Common myeloid progenitor, CD34-positive (primary cell): ENCODE results near the gene NELL2.

ENCODE experiments used
- CTCF ChIA-PET: fragments of 350-600 bp; sonication (Branson Sonifier 250); formaldehyde crosslinking; loops from one replicate; lab custom pipeline; 2021; ENCODE audit warnings: antibody characterized with exemption; lab: Charles Lee
- POLR2A ChIA-PET: fragments of 350-600 bp; sonication (Branson Sonifier 250); formaldehyde crosslinking; loops from one replicate; lab custom pipeline; 2021; ENCODE audit warnings: antibody characterized with exemption; lab: Charles Lee
- DNase-seq, 3 donors: peaks; one replicate each; pipeline versions ENCODE4 v3.0.0 to v3.0.0-alpha.2; 2013
- H3K27ac ChIP-seq, 2 experiments: 1 replicate in 1 of 2; 2 replicates in 1 of 2; pipeline ENCODE4 v1.7.0; 2013; ENCODE audit warnings: inconsistent platforms in 2 of 2, low read length in 2 of 2, mild to moderate bottlenecking in 2 of 2, low read depth in 1 of 2, moderate library complexity in 1 of 2; ENCODE audit not compliant: severe bottlenecking in 2 of 2, insufficient read depth in 1 of 2, poor library complexity in 1 of 2
- H3K27me3 ChIP-seq, 5 experiments: replicated peaks in 2 of 5; 1 replicate in 3 of 5; 2 replicates in 2 of 5; pipeline versions ENCODE4 v1.6.1 to v1.7.0; 2013; ENCODE audit warnings: low read length in 4 of 5, mild to moderate bottlenecking in 2 of 5, moderate library complexity in 2 of 5, inconsistent platforms in 1 of 5; ENCODE audit not compliant: insufficient read depth in 5 of 5, control insufficient read depth in 4 of 5
- H3K36me3 ChIP-seq, 4 experiments: 1 replicate in 2 of 4; 2 replicates in 2 of 4; pipeline versions ENCODE4 v1.6.1 to v1.7.0; 2013; ENCODE audit warnings: low read length in 3 of 4, control low read depth in 1 of 4, mild to moderate bottlenecking in 1 of 4; ENCODE audit not compliant: control insufficient read depth in 4 of 4, insufficient read depth in 4 of 4
- H3K4me1 ChIP-seq, 4 experiments: 1 replicate in 3 of 4; 2 replicates in 1 of 4; pipeline versions ENCODE4 v1.6.1 to v1.7.1; 2013; ENCODE audit warnings: low read length in 3 of 4, mild to moderate bottlenecking in 3 of 4, control low read depth in 1 of 4, inconsistent platforms in 1 of 4, moderate library complexity in 1 of 4; ENCODE audit not compliant: control insufficient read depth in 4 of 4, insufficient read depth in 4 of 4; ENCODE audit errors: control extremely low read depth in 1 of 4
- H3K4me3 ChIP-seq, 7 experiments: 1 replicate in 4 of 7; 2 replicates in 3 of 7; pipeline versions ENCODE4 v1.5.1 to v1.7.0; 2013; ENCODE audit warnings: mild to moderate bottlenecking in 7 of 7, low read length in 6 of 7, moderate library complexity in 6 of 7, inconsistent platforms in 2 of 7, low read depth in 2 of 7, control low read depth in 1 of 7; ENCODE audit not compliant: insufficient read depth in 4 of 7, control insufficient read depth in 1 of 7; ENCODE audit errors: extremely low read depth in 1 of 7
- H3K9me3 ChIP-seq, 5 experiments: 1 replicate in 4 of 5; 2 replicates in 1 of 5; pipeline versions ENCODE4 v1.6.1 to v1.7.1; 2013; ENCODE audit warnings: low read length in 4 of 5, mild to moderate bottlenecking in 2 of 5, inconsistent platforms in 1 of 5, low read depth in 1 of 5, moderate library complexity in 1 of 5; ENCODE audit not compliant: control insufficient read depth in 4 of 5, insufficient read depth in 2 of 5; ENCODE audit errors: control extremely low read depth in 1 of 5
- WGBS: methylation state at CpG from one replicate; pipeline ENCODE4 v1.1.5; 2013; ENCODE audit not compliant: insufficient coverage; 5-methylcytosine and 5-hydroxymethylcytosine counted together

NELL2 gene

DNA sequence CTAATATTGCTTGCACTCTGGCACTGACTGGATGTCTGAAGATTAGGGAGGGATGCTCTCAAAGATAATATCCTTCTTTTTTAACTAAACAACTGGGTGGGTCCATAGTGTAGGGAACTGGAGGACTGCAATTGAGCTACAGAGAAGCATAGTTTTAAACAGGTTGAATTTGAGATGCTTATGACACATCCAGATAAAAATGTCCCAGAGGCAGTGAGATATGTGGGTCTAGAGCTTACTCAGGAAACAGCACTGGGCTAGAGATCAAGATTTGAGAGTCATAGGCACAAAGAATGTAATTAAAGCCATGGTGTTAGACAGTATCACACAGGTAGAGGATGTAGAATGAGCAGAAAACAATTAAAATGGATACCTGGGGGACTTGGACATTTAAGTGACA, 198.4 kb downstream of the NELL2 start:
- H3K9me3 ChIP-seq: no peaks in the 10 kb centered on the region
- no peaks in the 10 kb centered on the region for H3K36me3 ChIP-seq
- no peaks in the 10 kb centered on the region for H3K4me1 ChIP-seq
- no peak overlapping the region for H3K4me3 ChIP-seq
- CTCF ChIA-PET: no interaction called here
- no peaks in the 10 kb centered on the region for H3K27me3 ChIP-seq
- POLR2A ChIA-PET: no interaction called here
- no peak overlapping the region for H3K27ac ChIP-seq
- DNase-seq: no peak

DNA sequence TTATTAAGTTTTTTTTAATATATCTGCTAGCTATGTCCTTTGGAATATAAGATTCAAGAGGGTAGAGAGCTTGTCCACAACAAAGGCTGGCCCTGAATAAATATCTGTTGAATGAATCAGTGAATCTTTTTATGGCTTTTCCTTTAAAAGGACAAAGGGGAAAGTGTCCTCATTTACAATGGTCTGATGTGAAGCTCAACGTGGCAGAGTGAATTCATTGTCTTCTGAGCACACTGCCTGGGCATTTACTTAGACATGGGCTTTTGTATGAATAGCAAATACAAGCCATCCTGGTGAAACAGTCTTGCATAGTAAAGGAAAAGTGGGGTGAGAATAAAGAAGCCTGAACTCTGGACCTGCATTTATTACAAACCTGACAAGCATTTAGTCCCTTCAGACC, 201.2 kb downstream of the NELL2 start:
- Histone ChIP-seq H3K27ac (no peak overlapping the region), H3K27me3 (no peaks in the 10 kb centered on the region), H3K4me3 (no peak overlapping the region), H3K4me1 (no peaks in the 10 kb centered on the region), H3K9me3 (no peaks in the 10 kb centered on the region), H3K36me3 (no peaks in the 10 kb centered on the region)
- ChIA-PET POLR2A (no interaction called here), CTCF (no interaction called here)
- 25% methylated on average over 1 of the region's 1 CpG for WGBS
- no peak for DNase-seq

DNA sequence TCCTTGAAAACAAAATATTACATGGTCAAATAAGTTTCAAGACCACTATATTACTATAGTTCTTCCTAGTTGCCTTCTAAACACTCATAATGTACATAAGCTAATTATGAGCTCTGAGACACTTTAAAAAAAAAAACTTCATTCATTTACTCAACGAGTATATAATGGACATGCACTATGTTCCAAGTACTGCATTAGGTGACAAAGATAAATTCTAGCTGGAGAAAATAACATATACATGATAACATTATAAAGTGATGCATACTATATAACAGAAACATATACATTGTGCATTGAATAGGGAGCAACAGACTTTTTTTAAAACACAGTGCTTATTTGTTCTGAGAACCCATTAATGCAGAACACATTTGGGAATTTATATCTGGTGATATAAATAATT, 202.3 kb downstream of the NELL2 start:
- Histone ChIP-seq H3K9me3 (peaks cover 0 to 3% (median 0%) of the 10 kb centered on the region in 5 experiments), H3K27me3 (no peaks in the 10 kb centered on the region), H3K27ac (no peak overlapping the region), H3K36me3 (no peaks in the 10 kb centered on the region), H3K4me1 (no peaks in the 10 kb centered on the region), H3K4me3 (no peak overlapping the region)
- ChIA-PET POLR2A (no interaction called here), CTCF (interaction anchor here (0.6 kb wide), 1 partner anchor 26 kb away, joined by 3 read pairs; no protein-coding TSS in a partner anchor)
- WGBS: no CpG with 5 or more reads among the region's 1 CpG
- DNase-seq: no peak

DNA sequence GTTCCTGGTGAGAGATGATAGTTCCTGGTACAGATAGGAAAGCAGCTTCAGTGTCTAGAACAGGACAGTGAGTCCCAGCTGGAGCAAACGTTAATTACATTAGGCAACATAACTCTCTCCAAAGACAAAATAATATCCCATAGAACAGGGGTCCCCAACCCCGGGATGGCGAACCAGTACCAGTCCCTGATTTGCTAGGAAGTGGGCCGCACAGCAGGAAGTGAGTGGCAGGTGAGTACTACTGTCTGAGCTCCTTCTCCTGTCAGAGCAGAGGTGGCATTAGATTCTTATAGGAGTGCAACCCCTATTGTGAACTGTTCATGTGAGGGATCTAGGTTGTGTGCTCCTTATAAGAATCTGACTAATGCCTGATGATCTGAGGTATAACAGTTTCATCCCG, 204.1 kb downstream of the NELL2 start:
- no peaks in the 10 kb centered on the region for H3K36me3 ChIP-seq
- 93% methylated on average over 3 of the region's 5 CpGs for WGBS
- H3K4me1 ChIP-seq: no peaks in the 10 kb centered on the region
- H3K4me3 ChIP-seq: no peak overlapping the region
- ChIA-PET POLR2A (no interaction called here), CTCF (no interaction called here)
- no peak overlapping the region for H3K27ac ChIP-seq
- DNase-seq: no peak
- H3K27me3 ChIP-seq: no peaks in the 10 kb centered on the region
- peaks cover 0 to 8% (median 0%) of the 10 kb centered on the region in 5 experiments for H3K9me3 ChIP-seq

DNA sequence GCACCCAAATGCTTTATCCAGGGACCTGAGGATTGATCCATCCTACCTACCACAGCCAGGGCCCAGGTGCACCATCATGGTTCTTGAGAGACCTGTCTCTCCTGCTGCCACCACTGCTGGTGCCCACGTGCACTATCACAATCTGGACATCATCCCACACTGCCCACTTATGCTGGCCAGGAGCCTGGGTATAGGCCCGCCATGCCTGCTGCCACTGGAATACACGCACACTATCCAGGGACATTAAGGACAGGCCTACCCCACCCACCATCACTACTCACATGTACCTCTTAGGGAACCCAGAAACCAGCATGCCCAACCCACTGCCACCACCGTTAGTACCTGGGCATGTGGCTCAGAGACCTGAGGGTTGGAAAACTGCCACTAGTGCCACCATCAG, 207.7 kb downstream of the NELL2 start:
- no peak for DNase-seq

DNA sequence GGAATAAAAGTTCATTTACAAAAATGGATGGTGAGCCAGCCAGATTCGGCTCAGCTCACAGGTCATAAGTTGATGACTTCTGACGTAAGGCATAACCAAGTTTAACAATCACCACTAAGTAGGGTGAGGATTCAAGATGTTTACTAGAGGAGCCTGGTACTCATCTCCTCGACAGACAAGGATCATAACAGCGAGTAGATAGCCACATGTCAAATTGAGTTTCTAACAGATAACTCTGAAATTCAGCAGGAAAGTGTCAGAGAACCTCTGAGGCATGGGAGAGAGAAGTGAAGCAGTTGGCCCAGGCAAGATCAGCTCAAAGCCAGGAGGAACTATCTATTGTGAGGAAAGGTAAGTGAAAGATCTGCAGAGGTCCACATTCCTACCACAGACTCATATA, 208.7 kb downstream of the NELL2 start:
- Histone ChIP-seq H3K27me3 (no peaks in the 10 kb centered on the region), H3K27ac (no peak overlapping the region), H3K9me3 (peaks cover 0 to 8% (median 0%) of the 10 kb centered on the region in 5 experiments), H3K4me1 (no peaks in the 10 kb centered on the region), H3K36me3 (no peaks in the 10 kb centered on the region), H3K4me3 (no peak overlapping the region)
- 75% methylated on average over 4 of the region's 4 CpGs for WGBS
- POLR2A ChIA-PET: no interaction called here
- no peak for DNase-seq
- CTCF ChIA-PET: no interaction called here

More for the DNA sequence above, 207.7 kb downstream of the NELL2 start:
- no CpG with 5 or more reads among the region's 4 CpGs for WGBS
- peaks cover 0 to 8% (median 0%) of the 10 kb centered on the region in 5 experiments for H3K9me3 ChIP-seq
- ChIA-PET POLR2A (no interaction called here), CTCF (no interaction called here)
- H3K36me3 ChIP-seq: no peaks in the 10 kb centered on the region
- H3K27me3 ChIP-seq: no peaks in the 10 kb centered on the region
- no peak overlapping the region for H3K4me3 ChIP-seq
- H3K4me1 ChIP-seq: no peaks in the 10 kb centered on the region
- no peak overlapping the region for H3K27ac ChIP-seq

DNA sequence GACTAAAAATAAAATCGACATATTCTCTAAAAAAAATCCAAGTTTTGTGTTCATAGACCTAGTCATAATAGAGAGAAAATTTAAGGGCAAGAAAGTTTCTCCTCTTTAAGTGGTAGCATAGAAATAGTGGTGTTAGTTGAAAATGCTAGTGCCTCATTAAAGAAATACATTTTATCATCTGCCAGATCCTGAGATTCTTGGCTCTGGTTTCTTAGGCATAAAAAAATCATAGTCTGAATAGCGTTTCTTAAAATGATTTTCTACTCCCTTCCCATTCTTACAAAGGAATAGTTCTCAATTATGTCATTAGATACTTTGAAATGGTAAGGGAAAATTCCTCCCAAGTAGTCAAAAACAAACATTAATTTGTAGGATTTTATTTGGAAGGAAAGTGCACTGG, 212.8 kb downstream of the NELL2 start:
- Histone ChIP-seq H3K4me1 (no peaks in the 10 kb centered on the region), H3K36me3 (no peaks in the 10 kb centered on the region), H3K27ac (no peak overlapping the region), H3K27me3 (no peaks in the 10 kb centered on the region), H3K9me3 (peaks cover 0 to 3% (median 0%) of the 10 kb centered on the region in 5 experiments), H3K4me3 (no peak overlapping the region)
- no peak for DNase-seq
- no CpG with 5 or more reads among the region's 2 CpGs for WGBS
- CTCF ChIA-PET: no interaction called here
- POLR2A ChIA-PET: no interaction called here
